Stimulated activated CD8-positive, alpha-beta memory T cell treated with anti-CD3 and anti-CD28 coated beads, Interleukin-4, amount 100 ng/mL, for 1 hour (primary cell): ENCODE results near the gene TXLNA.
A peak's percentile ranks its signal among the peaks of the same experiment; 100 is the strongest.

Experiments
- DNase-seq, 2 donors: peaks; one replicate each; pipeline ENCODE4 v3.0.0-alpha.2; 2020; ENCODE audit warnings: low read depth in 2 of 2, low spot score in 1 of 2

The TXLNA gene

GRCh38 chr1:32208469-32208868 lies 29.0 kb downstream of the TXLNA start:
- DNase-seq: no peak

GRCh38 chr1:32208891-32209328 lies 29.4 kb downstream of the TXLNA start, which contains the start of gene DCDC2B:
DCDC2B (plus strand) TSS chr1:32209089; CDS start chr1:32209094, 5 bp downstream.
- no peak for DNase-seq

GRCh38 chr1:32215629-32216480 lies 36.4 kb downstream of the TXLNA start:
- no peak for DNase-seq

- no peak for DNase-seq
Measured at GRCh38 chr1:32216566-32216965, 37.1 kb downstream of the TXLNA start.

GRCh38 chr1:32219022-32219421 lies 39.5 kb downstream of the TXLNA start:
- DNase-seq: no peak

GRCh38 chr1:32220746-32221580 lies 41.5 kb downstream of the TXLNA start:
- no peak for DNase-seq

DNA sequence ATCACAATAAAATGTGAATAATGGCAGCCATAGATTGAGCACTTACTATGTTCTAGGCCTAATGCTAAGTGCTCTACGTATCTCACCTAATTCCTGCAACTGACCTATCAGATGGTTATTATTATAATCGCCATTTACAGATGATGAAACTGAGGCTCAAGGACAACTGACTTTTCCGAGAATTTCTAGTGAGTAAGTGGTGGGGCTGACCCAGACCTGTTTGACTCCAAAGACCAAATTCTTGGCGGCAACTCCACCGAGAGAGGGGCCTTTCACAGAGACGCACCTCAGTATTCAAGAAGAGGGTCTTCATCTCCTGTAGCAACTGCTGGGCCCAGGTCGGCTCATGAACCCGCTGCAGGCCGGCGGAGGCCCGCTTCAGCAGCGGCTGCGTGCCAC lies 42.1 kb downstream of the TXLNA start:
- no peak for DNase-seq

GRCh38 chr1:32221980-32222755 lies 42.7 kb downstream of the TXLNA start, which contains the start of the genes EIF3I and TMEM234:
EIF3I (plus strand) TSS chr1:32222407; CDS start chr1:32222442, 35 bp downstream.
TMEM234 (minus strand) TSS chr1:32222353; CDS start chr1:32222322, 31 bp downstream.
- peak; percentile 75 to 86 for DNase-seq

DNA sequence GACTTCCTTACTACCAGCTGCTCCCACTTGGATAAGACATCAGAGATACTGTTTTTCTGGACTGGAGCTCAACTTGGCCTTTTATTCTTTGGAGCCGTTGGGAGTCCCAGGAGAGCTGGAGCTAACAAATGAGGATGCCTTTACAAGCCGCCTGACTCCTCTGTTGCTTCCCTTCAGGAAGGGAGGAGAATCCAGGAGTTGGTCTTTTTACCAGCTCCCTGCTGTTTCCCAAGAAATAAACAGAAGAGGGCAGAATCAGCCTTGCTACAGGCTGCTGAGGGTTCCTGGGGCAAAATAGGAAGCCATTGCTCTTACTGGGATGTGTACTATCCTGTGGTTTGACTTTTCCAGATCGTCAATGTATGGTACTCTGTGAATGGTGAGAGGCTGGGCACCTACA lies 44.2 kb downstream of the TXLNA start:
- DNase-seq: no peak

DNA sequence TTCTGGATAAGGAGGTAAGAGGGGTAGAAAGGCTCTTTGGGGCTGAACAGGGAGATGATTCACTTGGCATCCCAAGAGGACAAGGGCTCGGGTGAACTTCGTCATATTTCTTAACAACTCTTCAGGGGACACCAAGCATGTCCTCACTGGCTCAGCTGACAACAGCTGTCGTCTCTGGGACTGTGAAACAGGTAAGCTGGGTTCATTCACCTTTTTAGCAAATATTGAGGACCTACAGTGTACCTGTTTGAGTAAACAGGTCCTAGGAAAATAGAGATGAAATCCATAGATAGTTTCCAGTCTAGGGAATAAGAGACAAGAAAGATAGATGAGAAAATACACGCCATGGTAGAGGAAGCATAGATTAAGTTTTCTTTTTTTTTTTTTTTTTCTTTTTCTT lies 44.8 kb downstream of the TXLNA start:
- DNase-seq: no peak

DNA sequence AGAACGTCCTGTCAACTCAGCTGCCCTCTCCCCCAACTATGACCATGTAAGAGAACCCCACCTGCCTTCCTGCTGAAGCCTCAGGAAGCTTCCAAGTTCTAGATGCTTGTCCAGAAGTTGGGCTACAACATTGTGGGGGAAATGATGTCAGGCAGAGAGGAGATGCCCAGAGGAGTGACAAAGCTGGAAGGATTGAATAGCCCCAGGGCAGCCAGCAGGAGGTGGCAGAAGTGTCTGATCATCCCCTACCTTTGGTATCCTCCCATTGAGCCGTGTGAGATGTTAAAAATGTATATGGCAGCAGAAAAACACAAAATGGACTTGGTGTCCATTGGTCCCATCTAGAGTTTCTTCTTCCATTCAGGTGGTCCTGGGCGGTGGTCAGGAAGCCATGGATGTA lies 49.3 kb downstream of the TXLNA start:
- DNase-seq: no peak

DNA sequence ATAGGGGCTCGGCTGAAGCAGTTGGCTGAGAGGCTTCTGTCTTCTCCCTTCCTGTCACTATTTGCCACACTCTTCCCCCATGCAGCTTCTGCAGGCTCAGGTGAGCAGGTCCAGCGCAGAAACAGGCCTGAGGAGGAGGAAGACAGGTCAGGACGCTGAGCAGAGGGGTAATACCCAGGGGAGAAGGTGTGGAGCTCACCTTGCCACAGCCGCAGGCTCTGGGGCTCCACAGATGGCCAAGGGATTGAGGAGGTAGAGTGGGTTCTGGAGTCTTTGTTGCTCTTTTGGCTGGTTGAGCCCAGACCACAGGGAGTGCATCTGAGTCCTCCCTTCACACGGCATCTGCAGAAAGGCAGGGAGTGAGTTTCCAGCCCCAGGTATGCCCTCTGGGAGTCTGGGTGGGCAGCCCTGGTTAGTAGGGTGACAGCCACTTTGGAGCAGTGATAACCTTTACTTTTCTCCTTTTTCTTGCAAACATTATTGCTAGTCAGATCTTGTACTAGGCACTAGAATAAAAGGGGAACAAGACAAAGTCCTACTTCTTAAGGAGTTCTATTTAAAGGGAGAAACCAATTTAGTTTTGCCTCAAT lies 52.5 kb downstream of the TXLNA start:
- no peak for DNase-seq

DNA sequence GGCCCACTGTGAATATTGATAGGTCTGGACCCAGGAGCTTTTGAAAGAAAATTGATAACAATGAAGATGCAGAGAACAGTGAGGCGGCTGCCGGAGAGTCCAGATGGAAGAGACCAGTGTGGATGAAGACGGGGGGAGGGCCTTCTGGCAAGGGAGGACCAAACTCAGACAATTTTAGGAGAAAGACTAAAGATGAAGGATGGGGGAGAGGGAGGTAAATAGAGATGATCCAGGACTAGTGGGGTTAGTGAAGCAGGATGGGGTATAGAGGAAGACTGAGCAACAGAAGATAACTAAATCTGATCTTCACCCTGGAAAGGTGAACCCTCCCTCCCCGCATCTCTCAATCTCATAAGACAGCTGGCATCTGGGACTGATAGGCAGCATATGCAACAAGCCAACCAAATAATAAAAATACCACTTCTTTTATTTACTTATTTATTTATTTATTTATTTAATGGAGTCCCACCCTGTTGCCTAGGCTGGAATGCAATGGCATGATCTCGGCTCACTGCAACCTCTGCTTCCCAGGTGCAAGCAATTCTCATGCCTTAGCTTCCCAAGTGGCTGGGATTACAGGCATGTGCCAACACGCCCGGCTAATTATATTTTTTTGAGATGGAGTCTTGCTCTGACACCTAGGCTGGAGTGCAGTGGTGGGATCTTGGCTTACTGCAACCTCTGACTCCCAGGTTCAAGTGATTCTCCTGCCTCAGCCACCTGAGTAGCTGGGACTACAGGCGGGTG lies 53.3 kb downstream of the TXLNA start:
- no peak for DNase-seq

DNA sequence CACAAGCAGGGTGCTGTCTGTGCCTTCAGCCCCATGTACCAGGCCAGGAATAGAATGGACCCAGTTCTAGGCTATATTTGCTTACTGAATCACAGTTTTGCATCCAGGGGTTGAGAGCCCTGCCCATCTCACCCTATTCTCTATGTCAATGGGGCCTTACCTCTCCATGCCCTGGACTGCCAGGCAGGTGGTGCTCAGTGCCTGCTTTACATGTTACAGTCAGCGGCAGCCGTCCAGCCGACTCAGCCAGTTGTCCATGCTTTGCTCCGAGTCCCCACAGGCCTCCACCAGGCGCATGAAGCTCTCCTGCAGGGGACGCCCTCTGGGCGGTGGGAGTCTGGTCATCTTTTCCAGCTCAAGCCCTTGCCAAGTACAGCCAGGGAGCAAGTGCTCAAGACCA lies 55.3 kb downstream of the TXLNA start:
- DNase-seq: no peak

- no peak for DNase-seq
Measured at GRCh38 chr1:32239337-32239736, 59.9 kb downstream of the TXLNA start.

- DNase-seq: no peak
Measured at GRCh38 chr1:32239790-32240139, 60.3 kb downstream of the TXLNA start.

GRCh38 chr1:32240140-32240951 lies 60.9 kb downstream of the TXLNA start:
- peak in 1 of 2 donors; percentile 39 for DNase-seq

- DNase-seq: no peak
Measured at GRCh38 chr1:32241001-32241763, 61.7 kb downstream of the TXLNA start.
